HG03045 (cell line): Measurements from ENCODE around the gene PHTF1.
A peak's percentile ranks its signal among the peaks of the same experiment; 100 is the strongest.

Experiments
- ATAC-seq: cut with Tn5 transposase; IDR thresholded peaks from one replicate; pipeline ENCODE4 v1.9.1; 2021; ENCODE audit warnings: mild to moderate bottlenecking, moderate library complexity; ENCODE audit not compliant: unreplicated experiment

PHTF1 gene

DNA sequence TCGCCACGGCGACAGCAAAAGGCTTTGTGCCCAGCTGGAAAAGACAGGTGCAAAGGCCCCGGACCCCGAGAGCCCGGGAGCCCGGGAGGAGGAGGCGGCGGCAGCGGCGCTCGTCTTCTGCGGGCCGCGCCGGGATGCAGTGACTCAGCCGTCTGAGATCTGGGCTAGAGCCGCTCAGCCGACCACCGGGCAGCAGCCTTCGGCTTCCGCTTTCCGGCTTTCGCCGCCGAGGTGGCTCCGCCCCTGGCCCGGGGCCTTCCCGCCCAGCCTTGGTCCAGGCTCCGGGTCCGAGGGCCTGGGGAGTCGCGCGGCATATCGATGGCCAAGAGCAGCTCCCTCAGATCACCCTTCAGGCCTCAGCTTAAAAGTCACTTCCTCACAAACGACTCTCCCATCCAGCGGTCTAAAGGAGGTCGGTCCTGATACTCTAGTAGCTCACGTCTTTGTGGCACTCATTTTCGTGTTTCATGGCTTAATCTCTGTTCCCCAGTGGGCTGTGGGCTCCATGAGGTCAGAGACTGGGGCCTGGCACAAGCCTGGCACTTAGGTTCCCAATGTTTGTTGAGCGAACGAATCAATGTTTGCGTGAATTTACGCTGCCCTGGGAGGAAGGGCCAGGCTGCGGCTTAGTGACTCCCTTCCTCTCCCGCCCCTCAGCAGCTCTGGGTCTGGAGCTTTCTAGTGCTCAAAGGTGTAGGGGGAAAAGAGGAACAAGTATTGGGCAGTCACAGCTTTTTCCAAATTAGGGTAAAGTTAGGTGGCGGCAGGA is at the start of gene PHTF1:
Gene PHTF1 (minus strand): TSS at position 154 of the 769 bp plus-strand sequence. CDS start 783 bp downstream, outside the sequence.
- peak; percentile 90 for ATAC-seq

DNA sequence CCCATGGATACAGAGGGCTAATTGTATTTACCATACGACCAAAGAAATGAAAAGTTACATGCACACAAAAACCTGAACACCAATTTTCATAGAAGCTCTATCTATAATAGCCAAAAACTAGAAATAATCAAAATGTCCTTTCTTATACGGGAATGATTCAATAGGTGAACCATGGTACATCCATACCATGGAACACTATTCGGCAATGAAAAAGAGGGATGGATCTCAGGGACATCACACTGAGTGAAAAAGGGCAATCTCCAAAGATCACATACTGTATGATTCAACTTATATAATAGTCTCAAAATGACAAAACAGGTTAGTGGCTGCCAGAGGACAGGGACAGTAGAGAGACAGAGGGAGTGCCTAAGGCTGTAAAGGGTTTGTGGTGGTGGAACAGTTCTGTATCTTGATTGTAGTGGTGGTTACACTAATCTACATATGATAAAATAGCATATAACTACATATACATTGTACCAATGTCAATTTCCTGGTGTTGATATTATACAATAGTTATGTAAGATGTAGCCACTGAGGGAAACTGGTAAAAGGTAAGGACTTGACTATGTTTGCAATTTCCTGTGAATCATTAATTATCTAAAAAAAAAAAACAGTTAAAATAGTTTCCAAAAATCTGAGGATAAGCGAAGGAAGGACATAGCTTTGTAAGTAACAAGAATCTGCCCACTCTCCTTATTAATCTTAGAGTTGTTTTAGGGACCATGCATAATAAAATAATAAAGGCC is 49.3 kb upstream of the PHTF1 start:
- no peak for ATAC-seq

DNA sequence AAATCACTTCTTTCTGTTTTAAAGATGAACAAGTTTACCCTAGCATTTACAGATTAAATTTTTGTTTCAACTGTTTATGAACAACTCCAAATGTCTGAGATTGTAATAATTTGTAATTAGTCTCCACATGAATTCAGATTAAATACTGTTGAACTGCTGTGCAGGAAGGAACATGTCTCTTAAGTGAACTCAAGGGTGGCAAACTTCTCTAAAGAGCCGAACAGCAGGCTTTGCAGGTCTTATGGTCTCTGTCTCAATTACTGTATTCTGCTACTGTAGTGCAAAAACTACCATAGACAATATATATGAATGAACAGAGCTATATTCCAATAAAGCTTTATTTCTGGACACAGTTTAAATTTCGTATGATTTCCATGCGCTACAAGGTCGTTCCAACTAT is 46.4 kb upstream of the PHTF1 start:
- no peak for ATAC-seq

DNA sequence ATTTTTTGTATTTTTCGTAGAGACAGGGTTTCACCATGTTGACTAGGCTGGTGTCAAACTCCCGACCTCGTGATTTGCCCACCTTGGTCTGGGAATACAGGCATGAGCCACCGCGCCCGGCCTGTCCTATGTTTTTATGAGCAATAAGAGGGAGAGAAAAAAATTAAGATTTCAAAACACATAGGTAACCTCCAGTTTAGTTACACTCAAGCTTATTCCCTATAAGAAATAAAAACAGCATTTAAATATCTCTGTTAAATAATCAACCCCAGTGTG is 45.9 kb upstream of the PHTF1 start:
- no peak for ATAC-seq

DNA sequence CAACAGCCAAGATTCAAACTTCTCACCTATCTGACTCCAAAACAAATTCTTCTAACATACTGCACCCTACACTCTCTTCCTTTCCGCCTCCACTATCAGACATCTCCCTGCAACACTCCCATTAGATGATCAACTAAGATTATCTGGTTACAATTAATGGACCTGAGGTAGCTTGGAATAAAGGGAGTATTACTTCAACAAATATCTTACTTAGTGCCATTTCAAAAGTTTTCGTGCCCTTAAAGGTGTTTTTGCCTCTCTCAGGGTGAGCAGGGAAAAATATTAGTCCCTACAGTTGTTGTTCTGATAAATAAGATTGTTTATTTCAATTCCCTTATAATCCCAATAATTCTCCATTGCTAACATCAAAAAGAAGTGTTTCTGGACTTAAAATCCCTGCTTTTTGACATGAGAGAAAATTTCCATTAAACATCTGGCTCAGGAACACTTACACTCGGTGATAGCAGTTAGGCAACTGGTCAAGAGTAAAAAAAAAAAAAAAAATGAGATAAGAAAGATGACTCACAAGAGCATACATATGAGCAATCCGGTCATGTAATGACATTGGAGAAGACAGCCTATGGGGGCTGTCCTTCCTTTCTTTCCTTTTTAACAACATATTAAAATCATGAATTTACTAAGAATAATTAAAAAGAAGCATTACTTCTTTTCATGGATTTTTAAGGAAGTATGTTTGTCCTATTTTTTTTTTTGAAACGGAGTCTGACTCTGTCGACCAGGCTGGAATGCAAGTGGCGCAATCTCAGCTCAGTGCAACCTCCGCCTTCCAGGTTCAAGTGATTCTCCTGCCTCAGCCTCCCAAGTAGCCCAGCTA is 45.4 kb upstream of the PHTF1 start:
- ATAC-seq = no peak

DNA sequence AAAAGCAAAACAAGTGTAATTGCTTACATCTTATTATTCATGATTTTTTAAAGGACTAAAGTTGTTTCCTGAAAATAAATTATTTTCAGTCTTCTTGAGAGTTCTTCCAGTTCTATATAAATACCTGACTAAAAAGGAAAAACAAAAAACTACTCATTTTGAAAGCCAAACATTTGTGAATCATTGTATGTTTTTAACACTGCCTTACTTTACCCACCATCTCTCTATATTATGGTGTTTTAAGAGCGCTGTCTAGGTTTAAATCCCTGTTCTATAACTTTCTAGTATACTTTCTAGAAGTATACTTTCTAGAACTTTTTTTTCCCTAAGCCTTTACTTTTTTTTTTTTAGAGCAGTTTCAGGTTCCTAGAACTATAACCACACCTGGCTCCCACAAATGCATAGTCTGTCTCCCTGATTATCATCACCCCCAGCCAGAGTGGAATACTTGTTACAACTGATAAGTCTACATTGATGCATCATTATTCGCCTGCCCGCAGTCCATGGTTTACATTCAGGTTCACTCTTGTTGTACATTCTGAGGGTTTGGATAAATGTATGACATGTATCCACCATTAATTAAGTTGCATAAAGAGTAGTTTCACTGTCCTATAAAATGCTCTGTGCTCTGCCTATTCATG is 43.2 kb upstream of the PHTF1 start:
- ATAC-seq = no peak

DNA sequence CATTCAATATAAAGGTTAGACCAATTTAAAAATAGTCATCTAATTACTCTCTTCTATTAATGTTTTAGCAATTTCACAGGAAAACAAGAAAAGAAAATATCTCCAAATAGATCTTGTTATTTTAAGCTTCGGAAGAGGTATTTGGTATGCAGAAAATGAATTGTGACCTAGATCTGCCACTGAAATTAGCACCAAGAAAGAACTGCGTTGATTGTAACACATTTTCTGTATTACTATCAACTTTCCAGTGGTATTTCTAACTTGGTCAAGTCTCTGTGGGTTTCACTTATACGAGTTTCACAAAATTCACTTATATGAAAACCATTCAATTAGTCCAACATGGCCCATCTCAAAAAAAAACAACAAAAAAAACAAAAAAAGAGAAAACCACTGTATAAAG is 41.2 kb upstream of the PHTF1 start:
- no peak for ATAC-seq

DNA sequence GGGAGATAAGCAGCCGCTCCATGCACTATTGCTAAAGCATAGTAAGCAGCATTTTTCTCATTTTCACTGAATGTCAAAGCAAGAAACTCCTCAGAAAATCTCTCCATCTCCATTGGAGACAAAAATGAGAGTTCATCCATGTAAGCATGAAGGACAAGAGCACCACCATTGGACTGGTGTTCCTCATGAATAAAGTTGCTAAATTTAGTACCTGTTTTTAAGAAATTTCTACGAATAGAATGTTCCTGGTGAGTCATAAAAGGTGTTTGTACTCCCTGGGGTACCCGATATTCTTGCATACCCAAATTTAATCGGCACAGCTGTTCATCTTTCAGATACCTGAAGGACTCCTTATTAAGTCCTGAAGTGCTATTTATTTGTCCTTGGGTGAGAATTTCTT is 38.2 kb upstream of the PHTF1 start:
- no peak for ATAC-seq

DNA sequence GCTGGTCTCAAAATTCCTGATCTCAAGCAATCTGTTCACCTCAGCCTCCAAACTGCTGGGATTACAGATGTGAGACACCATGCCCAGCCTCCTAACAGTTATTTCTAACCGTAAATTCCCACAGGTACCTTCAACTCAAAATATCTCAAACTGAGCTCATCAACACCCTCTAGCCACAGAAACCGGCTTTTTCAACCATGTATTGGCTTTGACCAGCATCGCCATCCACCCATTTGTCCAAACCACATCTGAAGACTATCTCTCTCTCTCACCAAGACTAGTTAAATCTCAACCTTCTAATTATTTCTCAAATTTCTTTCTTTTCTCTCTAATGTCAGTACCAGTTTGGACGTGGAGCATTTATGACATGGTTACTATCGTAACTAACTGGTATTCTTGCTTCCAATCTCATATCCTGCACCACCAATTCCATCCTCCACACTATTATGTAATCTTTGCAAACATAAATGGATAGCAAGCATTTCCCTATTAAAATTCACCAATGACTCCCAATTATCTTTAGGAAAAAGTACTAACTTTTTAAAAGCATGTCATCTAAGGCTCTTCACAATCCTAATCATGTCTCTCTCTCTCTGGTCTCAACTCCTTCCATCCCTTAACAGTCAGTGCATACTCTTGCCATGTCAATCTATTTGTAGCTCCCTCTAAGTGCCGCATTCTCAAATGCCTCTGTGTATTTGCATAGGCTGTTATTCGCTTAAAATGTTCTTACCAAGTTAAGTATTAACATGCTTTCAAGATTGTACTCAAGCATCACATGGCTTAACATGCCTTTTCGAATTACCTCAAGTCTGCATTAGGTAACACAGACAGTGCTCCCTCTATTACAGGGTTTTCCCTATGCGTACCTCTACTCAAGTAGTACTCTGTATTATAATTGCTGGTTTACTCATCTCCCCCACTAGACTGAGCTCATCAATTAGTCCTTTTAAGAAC is 34.9 kb upstream of the PHTF1 start:
- no peak for ATAC-seq

DNA sequence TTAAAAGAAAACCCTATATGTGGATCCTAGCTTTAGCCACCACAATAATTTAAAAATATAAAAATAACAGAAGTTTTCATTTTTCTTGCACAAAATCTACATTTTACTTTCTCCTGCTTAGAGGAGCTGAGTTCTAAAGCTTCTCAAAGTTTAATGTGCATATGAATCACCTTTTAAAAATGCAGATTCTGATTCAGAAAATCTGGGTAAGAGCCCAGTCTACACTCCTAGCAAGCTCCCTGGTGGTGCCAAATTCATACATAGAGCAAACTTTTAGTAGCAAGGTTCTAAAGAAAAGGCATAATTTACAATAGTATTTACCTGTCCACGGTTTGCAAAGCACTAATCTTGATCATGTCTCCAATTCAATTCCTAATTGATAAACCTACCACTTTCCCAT is 33.7 kb upstream of the PHTF1 start:
- no peak for ATAC-seq

DNA sequence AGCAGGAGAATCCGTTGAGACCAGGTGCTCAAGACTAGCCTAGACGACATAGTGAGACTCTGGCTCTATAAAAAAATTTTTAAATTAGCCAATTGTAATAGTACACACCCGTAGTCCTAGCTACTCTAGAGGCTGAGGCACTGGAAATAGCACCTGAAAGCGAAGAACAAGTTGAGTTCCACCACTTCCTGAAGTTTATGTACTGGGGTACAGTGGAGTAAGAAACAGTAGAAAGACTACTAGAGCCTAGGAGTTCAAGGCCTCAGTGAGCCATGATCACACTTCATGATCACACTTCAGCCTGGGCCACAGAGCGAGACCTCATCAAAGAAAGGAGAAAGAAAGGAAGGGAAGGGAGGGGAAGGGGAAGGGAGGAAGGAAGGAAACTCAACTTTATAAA is 33.2 kb upstream of the PHTF1 start:
- no peak for ATAC-seq

DNA sequence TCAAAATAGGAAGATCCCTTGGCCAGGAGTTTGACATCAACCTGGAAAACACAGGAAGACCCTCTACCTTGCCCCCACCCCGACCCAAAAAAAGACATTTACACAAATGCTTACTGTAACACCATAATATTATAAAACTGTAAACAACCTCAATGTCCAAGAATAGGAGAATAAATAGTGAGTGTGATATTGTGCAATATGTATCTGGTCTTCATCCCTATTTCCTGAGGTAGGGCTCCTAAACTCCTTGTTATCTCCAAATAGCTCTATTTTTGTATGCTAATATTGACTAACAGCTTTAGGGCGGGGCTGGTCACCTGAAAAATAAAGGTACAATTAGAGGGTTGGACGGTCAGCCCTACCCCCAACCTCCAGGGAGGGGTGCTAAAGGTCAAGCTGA is 29.5 kb upstream of the PHTF1 start:
- ATAC-seq = no peak

DNA sequence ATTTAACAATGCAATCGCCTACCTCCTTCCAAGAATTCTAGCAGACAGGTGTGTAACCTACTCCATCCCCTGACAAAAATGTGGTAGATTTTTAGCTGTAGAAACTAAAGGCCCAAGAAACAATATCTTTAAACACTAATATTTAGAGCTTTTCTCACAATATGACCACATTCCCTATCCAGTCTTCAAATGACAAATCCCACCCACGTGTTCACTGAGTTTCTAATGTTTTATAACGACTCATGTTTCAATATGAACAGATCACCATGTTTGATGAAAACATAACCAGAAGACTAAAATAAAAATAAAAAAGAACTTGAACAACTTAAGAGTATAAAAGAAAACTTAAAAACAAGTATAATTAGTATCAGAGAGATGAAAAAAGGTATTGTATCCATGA is 28.4 kb upstream of the PHTF1 start:
- ATAC-seq = no peak

DNA sequence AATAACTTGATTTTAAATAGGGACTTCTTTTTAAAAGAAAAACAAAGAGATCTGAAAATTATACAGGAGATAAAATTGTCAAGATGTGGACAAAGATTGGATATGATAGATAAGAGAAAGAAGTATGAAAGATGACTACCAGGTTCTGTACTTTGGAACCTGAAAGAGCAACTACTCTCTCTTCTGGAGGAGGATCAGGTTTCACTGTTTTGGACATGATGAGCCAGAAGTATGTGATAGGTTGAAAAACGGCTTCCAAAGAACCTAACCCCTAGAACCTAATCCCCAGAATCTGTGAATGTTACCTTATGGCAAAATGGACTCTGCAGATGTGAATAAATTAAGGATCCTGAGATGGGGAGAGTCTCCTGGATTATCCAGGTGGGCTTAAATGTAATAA is 26.8 kb upstream of the PHTF1 start:
- ATAC-seq = no peak

DNA sequence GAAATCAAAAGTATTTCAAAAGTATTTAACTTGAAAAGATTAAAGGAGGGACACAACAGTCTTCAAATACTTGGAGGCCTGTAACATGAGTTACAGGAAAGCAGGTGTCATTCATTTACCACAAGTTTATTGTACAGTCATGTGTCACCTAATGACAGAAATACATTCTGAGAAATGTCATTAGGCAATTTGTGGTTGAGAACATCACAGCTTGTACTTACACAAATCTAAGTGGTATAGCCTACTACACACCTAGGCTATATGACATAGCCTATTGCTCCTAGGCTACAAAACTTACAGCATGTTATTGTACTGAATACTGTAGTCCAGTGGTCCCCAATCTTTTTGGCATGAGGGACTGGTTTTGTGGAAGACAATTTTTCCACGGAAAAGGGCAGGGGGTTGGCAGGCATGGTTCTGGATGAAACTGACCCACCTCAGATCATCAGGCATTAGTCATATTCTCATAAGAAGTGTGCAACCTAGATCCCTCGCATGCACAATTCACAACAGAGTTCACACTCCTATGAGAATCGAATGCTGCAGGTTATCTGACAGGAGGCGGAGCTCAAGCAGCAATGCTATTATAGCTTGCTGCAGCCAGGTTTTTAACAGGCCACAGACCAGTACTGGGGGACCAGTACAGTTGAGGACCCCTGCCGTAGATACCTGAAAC is 25.0 kb upstream of the PHTF1 start:
- ATAC-seq = peak; percentile 51

DNA sequence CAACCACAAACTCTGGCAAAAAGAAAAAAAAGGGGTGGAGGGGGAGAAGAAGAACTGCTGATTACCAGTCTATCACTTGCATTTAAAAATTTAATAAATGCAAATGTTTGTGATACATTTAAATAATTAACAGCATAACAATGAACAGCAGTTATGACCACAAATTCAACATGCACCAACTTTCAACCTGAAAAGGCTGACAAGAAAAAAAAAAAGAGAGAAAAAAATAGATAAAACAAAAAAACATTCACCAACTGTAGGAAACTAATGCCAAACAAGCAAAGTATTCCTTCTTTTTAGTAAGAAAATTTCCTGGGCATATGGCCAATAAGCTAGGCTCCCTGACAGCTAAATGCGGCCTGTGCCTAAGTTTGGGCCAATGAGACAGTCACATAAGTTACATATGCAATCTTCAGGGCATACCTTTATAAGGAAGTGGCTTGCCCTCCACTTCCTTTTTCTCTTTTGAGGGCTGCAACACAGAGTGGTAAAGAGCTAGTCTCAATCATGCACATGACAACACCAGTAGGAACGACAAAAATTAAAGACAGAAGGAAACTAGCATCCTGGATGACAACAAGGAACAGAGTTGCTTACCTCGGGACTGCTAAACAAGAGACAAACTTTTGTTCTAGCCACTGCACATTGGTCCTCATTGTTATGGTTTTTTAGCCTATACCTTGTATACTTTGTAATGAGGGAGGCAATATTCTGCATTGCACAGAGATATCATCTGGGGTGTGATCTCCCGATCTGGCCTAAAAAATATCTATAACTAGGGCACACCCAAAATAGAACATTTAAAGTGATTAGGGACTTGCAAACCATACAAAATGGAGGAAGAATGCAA is 24.2 kb upstream of the PHTF1 start:
- peak; percentile 67 for ATAC-seq

DNA sequence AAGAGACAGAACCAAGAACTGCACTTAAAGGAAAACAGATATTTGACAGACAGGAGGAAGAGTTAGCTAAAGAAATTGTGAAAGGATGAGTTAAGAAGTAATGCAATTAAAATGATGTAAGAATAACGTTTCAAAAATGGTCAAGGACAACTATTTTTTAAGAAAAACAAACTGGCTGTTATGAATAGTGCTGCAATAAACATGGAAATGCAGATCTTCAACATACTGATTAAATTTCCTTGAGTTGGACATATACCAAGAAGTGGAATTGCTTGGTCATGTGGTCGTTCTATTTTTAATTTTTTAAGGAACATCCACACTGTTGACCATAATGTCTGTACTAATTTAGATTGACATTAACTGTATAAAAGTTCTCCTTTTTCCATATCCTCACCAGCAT is 23.1 kb upstream of the PHTF1 start:
- ATAC-seq = no peak

DNA sequence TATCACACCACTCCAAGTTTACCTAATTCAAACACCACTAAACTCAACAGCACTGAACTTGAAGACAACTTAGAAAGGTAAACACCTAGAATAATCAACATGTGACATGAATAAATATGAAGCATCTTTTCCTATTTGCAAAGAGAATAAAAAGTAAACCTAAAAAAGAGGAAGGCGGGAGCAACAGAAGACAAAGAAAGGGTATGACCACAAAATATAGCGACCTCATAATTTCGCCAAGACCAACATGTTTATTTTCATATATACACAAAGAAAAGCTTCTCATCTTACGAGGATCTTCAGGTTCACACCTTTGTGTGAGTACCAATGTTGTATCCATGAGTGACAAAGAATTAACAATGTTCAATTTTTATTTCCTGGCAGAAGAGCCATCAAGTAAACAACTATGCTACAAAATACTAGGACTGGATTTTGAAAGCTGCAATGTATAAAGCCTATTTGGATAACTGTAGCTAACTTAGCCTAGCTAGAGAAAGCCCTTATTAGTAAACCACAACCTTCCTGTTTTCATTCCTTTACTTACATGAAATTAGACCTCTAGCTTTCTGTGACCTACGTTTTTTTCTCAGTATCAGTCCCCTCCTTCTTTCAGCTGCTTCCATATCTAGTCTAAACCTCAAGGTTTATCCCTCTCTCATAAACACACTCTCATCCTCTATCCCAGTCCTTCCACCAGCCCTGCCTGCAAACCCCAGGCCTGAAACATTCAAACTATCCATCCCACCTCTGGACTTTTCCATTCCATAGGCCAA is 21.3 kb upstream of the PHTF1 start:
- peak; percentile 45 for ATAC-seq
